OCI-LY7 (cell line): ENCODE measurements around the gene RAB31. TPM values are rescaled to one million over a fixed set of nuclear protein-coding genes. Genes with fewer than 3 reads are reported as not detected.

Experiments used
- BruUV-seq: library from RNA; stranded (reverse); fragments of 400-500 nt; replicated peaks from 2 replicates; lab custom pipeline; 2021; lab: Mats Ljungman, UMichigan
- CTCF ChIA-PET: fragments of 300-600 bp; sonication (Branson Sonifier 250); formaldehyde crosslinking; loops from one replicate; lab custom pipeline; 2022; ENCODE audit warnings: antibody characterized with exemption; ENCODE audit not compliant: unreplicated experiment; lab: Charles Lee
- POLR2A ChIA-PET: fragments of 300-600 bp; sonication (Branson Sonifier 250); formaldehyde crosslinking; loops from one replicate; lab custom pipeline; 2022; ENCODE audit warnings: antibody characterized with exemption; lab: Charles Lee
- DNase-seq: peaks from one replicate; pipeline ENCODE4 v3.0.0-alpha.2; 2015; ENCODE audit warnings: low spot score
- H2AFZ ChIP-seq: fragments of 200-600 bp; sonication (generic), shearing (Covaris generic); 2 replicates; pipeline ENCODE4 v1.6.1; 2014; ENCODE audit warnings: mild to moderate bottlenecking, antibody characterized with exemption, low read length, moderate library complexity
- H3K27ac ChIP-seq: fragments of 200-600 bp; sonication (generic); 2 replicates; pipeline ENCODE4 v1.5.1; 2014; ENCODE audit warnings: mixed run types, low read depth, mild to moderate bottlenecking, moderate library complexity, low read length, inconsistent platforms; ENCODE audit not compliant: poor library complexity, severe bottlenecking
- H3K36me3 ChIP-seq: fragments of 200-600 bp; sonication (generic); 2 replicates; pipeline ENCODE4 v1.6.1; 2014; ENCODE audit warnings: mild to moderate bottlenecking, antibody characterized with exemption, low read length, moderate library complexity, mixed read lengths; ENCODE audit not compliant: insufficient read depth
- H3K4me1 ChIP-seq: fragments of 200-600 bp; sonication (generic); 2 replicates; pipeline ENCODE4 v1.5.1; 2014; ENCODE audit warnings: mild to moderate bottlenecking, low read length; ENCODE audit not compliant: insufficient read depth, poor library complexity, severe bottlenecking
- H3K4me2 ChIP-seq: fragments of 200-600 bp; sonication (generic); 2 replicates; pipeline ENCODE4 v1.6.1; 2014; ENCODE audit warnings: mild to moderate bottlenecking, low read length
- H3K4me3 ChIP-seq: fragments of 200-600 bp; sonication (generic); 2 replicates; pipeline ENCODE4 v1.5.1; 2014; ENCODE audit warnings: mild to moderate bottlenecking, low read depth, low read length; ENCODE audit not compliant: poor library complexity, severe bottlenecking
- H3K79me2 ChIP-seq: fragments of 200-600 bp; sonication (generic); 2 replicates; pipeline ENCODE4 v1.6.1; 2016; ENCODE audit warnings: low read depth, mild to moderate bottlenecking, low read length, moderate library complexity, mixed read lengths; ENCODE audit not compliant: insufficient read depth
- H3K9me2 ChIP-seq: fragments of 200-600 bp; sonication (generic); 2 replicates; pipeline ENCODE4 v1.6.1; 2016; ENCODE audit warnings: mild to moderate bottlenecking, low read length, mixed read lengths; ENCODE audit not compliant: insufficient read depth
- H3K9me3 ChIP-seq: fragments of 200-600 bp; sonication (generic); 2 replicates; pipeline ENCODE4 v1.6.1; 2014; ENCODE audit warnings: mild to moderate bottlenecking, mixed run types, low read length, mixed read lengths
- H4K20me1 ChIP-seq: fragments of 200-600 bp; sonication (generic); 2 replicates; pipeline ENCODE4 v1.6.1; 2014; ENCODE audit warnings: mild to moderate bottlenecking, antibody characterized with exemption, low read length, moderate library complexity, mixed read lengths; ENCODE audit not compliant: insufficient read depth
- CTCF ChIP-seq: fragments of 200-600 bp; sonication (generic); conservative IDR thresholded peaks from 2 replicates; pipeline ENCODE4 v1.5.1; 2014; ENCODE audit warnings: mild to moderate bottlenecking, antibody characterized with exemption, low read length, moderate library complexity, mixed read lengths
- EZH2phosphoT487 ChIP-seq: fragments of 200-600 bp; sonication (generic); IDR thresholded peaks from 2 replicates; pipeline ENCODE4 v1.6.1; 2018; ENCODE audit warnings: low read depth, borderline replicate concordance, mild to moderate bottlenecking, mixed run types, antibody characterized with exemption, low read length, moderate library complexity, mixed read lengths
- intact Hi-C: fragments of 100-400 bp; cut with micrococcal nuclease; formaldehyde crosslinking; loops from one replicate; pipeline ENCODE4 v1.10.0; 2022; ENCODE audit not compliant: unreplicated experiment
- total RNA-seq, 2 experiments: library from RNA; depleted of rRNA in 1 of 2; stranded (reverse); fragments of >200 nt in 1 of 2; shearing (Covaris generic) in 1 of 2; gene quantifications; 2 replicates each; pipeline ENCODE4 v1.2.3, GENCODE V29; 2014 to 2022

Gene RAB31
- total RNA-seq, 2 experiments from 2014 or later: not detected

GRCh38 chr18:9905401-9905922 lies 197.4 kb downstream of the RAB31 start:
- BruUV-seq: no TSS peak
- no peak overlapping the region for H3K4me2 ChIP-seq
- H4K20me1 ChIP-seq: no peaks in the 10 kb centered on the region
- TF ChIP-seq EZH2phosphoT487 (no peak), CTCF (no peak)
- intact Hi-C loops: no loop called here
- ChIA-PET CTCF (no interaction called here), POLR2A (interaction anchor here (0.6 to 1.0 kb wide), 3 partner anchors 29 to 122 kb away, joined by 3 read pairs; no protein-coding TSS in a partner anchor)
- no peaks in the 10 kb centered on the region for H3K9me3 ChIP-seq
- H3K4me3 ChIP-seq: no peak overlapping the region
- H2AFZ ChIP-seq: no peak overlapping the region
- DNase-seq: no peak
- no peaks in the 10 kb centered on the region for H3K36me3 ChIP-seq
- H3K27ac ChIP-seq: no peak overlapping the region
- H3K4me1 ChIP-seq: no peaks in the 10 kb centered on the region
- no peaks in the 10 kb centered on the region for H3K9me2 ChIP-seq
- H3K79me2 ChIP-seq: no peaks in the 10 kb centered on the region

GRCh38 chr18:9906481-9906880 lies 198.4 kb downstream of the RAB31 start:
- no TSS peak for BruUV-seq
- intact Hi-C loops: no loop called here
- ChIA-PET CTCF (no interaction called here), POLR2A (no interaction called here)
- Histone ChIP-seq H3K9me2 (no peaks in the 10 kb centered on the region), H3K79me2 (no peaks in the 10 kb centered on the region), H3K27ac (no peak overlapping the region), H4K20me1 (no peaks in the 10 kb centered on the region), H3K4me3 (no peak overlapping the region), H3K9me3 (no peaks in the 10 kb centered on the region), H3K4me2 (no peak overlapping the region), H3K36me3 (no peaks in the 10 kb centered on the region), H3K4me1 (no peaks in the 10 kb centered on the region), H2AFZ (no peak overlapping the region)
- no peak for DNase-seq
- TF ChIP-seq EZH2phosphoT487: no peak
- TF ChIP-seq CTCF: no peak

- BruUV-seq: no TSS peak
- POLR2A ChIA-PET: interaction anchor here (0.8 to 1.2 kb wide), 2 partner anchors 8 to 118 kb away, joined by 3 to 4 read pairs; no protein-coding TSS in a partner anchor
- Histone ChIP-seq H3K9me3 (peaks cover 5% of the 10 kb centered on the region; the same call in 1 of the 2 replicates), H3K4me2 (no peak overlapping the region), H3K27ac (no peak overlapping the region), H3K79me2 (no peaks in the 10 kb centered on the region), H2AFZ (no peak overlapping the region), H4K20me1 (no peaks in the 10 kb centered on the region), H3K4me3 (no peak overlapping the region), H3K9me2 (no peaks in the 10 kb centered on the region), H3K4me1 (peaks cover under 1% of the 10 kb centered on the region), H3K36me3 (no peaks in the 10 kb centered on the region)
- CTCF ChIA-PET: no interaction called here
- intact Hi-C loops: no loop called here
- DNase-seq: no peak
- no peak for TF ChIP-seq EZH2phosphoT487
- TF ChIP-seq CTCF: no peak
Observed at GRCh38 chr18:9907867-9908266, 199.8 kb downstream of the RAB31 start.
